Right ventricle myocardium superior (tissue), 1 donor: ENCODE measurements around the gene SMYD2. TPM values are rescaled to one million over a fixed set of nuclear protein-coding genes. Genes with fewer than 3 reads are reported as not detected.

ENCODE experiments used
- ATAC-seq: fragments of 200-7000 bp; cut with Tn5 transposase; one replicate; pipeline ENCODE4 v1.9.1; 2020; ENCODE audit warnings: mild to moderate bottlenecking; ENCODE audit not compliant: poor library complexity
- DNase-seq: peaks from one replicate; pipeline ENCODE4 v3.0.0-alpha.2; 2020
- intact Hi-C: fragments of 100-400 bp; cut with DNase I; formaldehyde crosslinking; loops from one replicate; pipeline ENCODE4 v1.11.2; 2022
- long read RNA-seq: library from polyadenylated mRNA; unstranded; transcript quantifications from one replicate; pipeline ENCODE4 v2.0.0, GENCODE V29; 2021
- total RNA-seq: library from RNA; stranded (reverse); fragmentation: NEBNext Ultra II Directional; extraction: Animal tissue kit (Norgen Biotek cat#: 25700); gene quantifications from one replicate; pipeline ENCODE4 v1.2.1, GENCODE V29; 2021
- donor health status: DM: no; HTN: yes; CAD: no; lungs with severe emphysema.

SMYD2 gene
- 184 TPM for total RNA-seq
- long read RNA-seq, transcript SMYD2-201 (12 exons, 1,671 nt), result major isoform, 418 of 512 reads
- long read RNA-seq, transcript SMYD2-203 (11 exons, 1,618 nt), result minor isoform, 33 of 512 reads
- long read RNA-seq, partial matches to known transcripts, result 7 of 512 reads
- long read RNA-seq, other reads (novel, unspliced or antisense), result 54 of 512 reads

- intact Hi-C loops, result no loop called here
- ATAC-seq (peak; percentile 72), DNase-seq (peak; percentile 82)
These were observed at the start of gene SMYD2 for GRCh38 chr1:214281021-214281719. SMYD2 (plus strand) TSS chr1:214281159; CDS start chr1:214281255, 96 bp downstream.

GRCh38 chr1:214233856-214234634, 46.9 kb upstream of the SMYD2 start:
- DNase-seq (no peak), ATAC-seq (peak; percentile 70)
- intact Hi-C loops, result no loop called here

- ATAC-seq (no peak), DNase-seq (no peak)
- intact Hi-C loops, result no loop called here
These were observed 46.3 kb upstream of the SMYD2 start for GRCh38 chr1:214234635-214235025.

GRCh38 chr1:214236477-214236876, 44.5 kb upstream of the SMYD2 start:
- ATAC-seq (no peak), DNase-seq (no peak)
- intact Hi-C loops, result no loop called here

- intact Hi-C loops, result no loop called here
- no peak for DNase-seq
- ATAC-seq, result no peak
These were observed 39.9 kb upstream of the SMYD2 start for GRCh38 chr1:214241060-214241459.

GRCh38 chr1:214244252-214244651, 36.7 kb upstream of the SMYD2 start:
- no peak for ATAC-seq

GRCh38 chr1:214244841-214245240, 36.1 kb upstream of the SMYD2 start:
- ATAC-seq, result no peak
- intact Hi-C loops, result no loop called here
- no peak for DNase-seq

More at GRCh38 chr1:214244252-214244651, 36.7 kb upstream of the SMYD2 start:
- no peak for DNase-seq
- intact Hi-C loops, result no loop called here

GRCh38 chr1:214247501-214248041, 33.4 kb upstream of the SMYD2 start:
- ATAC-seq, result no peak
- intact Hi-C loops, result no loop called here
- no peak for DNase-seq

- DNase-seq, result no peak
- no peak for ATAC-seq
- intact Hi-C loops, result no loop called here
These were observed 32.5 kb upstream of the SMYD2 start for GRCh38 chr1:214248311-214249085.

- ATAC-seq, result no peak
- DNase-seq, result no peak
- intact Hi-C loops, result no loop called here
These were observed 31.3 kb upstream of the SMYD2 start for GRCh38 chr1:214249651-214250050.

GRCh38 chr1:214251354-214251753, 29.6 kb upstream of the SMYD2 start:
- ATAC-seq, result no peak
- intact Hi-C loops, result no loop called here
- DNase-seq, result no peak

- intact Hi-C loops, result no loop called here
- no peak for DNase-seq
- no peak for ATAC-seq
These were observed 25.4 kb upstream of the SMYD2 start for GRCh38 chr1:214255509-214255908.

- intact Hi-C loops, result no loop called here
- ATAC-seq (no peak), DNase-seq (no peak)
These were observed 21.5 kb upstream of the SMYD2 start for GRCh38 chr1:214259353-214259977.

GRCh38 chr1:214260561-214261205, 20.3 kb upstream of the SMYD2 start:
- ATAC-seq (no peak), DNase-seq (no peak)
- intact Hi-C loops, result loop anchor here (2.0 kb wide), 1 partner anchor 68 kb away; no protein-coding TSS in a partner anchor

- ATAC-seq (peak; percentile 98), DNase-seq (peak; percentile 90)
- intact Hi-C loops, result loop anchor here (2.0 kb wide), 1 partner anchor 67 kb away; no protein-coding TSS in a partner anchor
These were observed 19.5 kb upstream of the SMYD2 start for GRCh38 chr1:214261206-214262123.

GRCh38 chr1:214264196-214264595, 16.8 kb upstream of the SMYD2 start:
- intact Hi-C loops, result no loop called here
- no peak for ATAC-seq
- DNase-seq, result no peak

- DNase-seq (no peak), ATAC-seq (no peak)
- intact Hi-C loops, result no loop called here
These were observed 16.0 kb upstream of the SMYD2 start for GRCh38 chr1:214264976-214265375.
